T-helper 2 cell treated with Interferon-gamma antibody and Interleukin-4, amounts not matched to agents 5 μg/mL and 100 μg/mL, for 36 hours (primary cell): ENCODE results near the gene SYF2.
"Not testable (repeated sequence)": the region's sequence is repeated elsewhere in the genome, so short reads cannot be mapped to it uniquely, and the experiment has no call there.

Source experiments
- DNase-seq: peaks from one replicate; pipeline ENCODE4 v3.0.0; 2021; ENCODE audit warnings: low spot score
- H3K27ac Mint-ChIP-seq: one replicate; pipeline ENCODE4 v1.8.0; 2021; ENCODE audit warnings: mild to moderate bottlenecking, mixed read lengths
- H3K27me3 Mint-ChIP-seq: one replicate; pipeline ENCODE4 v1.8.0; 2021; ENCODE audit warnings: low read depth, mixed read lengths
- H3K36me3 Mint-ChIP-seq: one replicate; pipeline ENCODE4 v1.8.0; 2021; ENCODE audit warnings: low read depth, mixed read lengths
- H3K4me1 Mint-ChIP-seq: one replicate; pipeline ENCODE4 v1.8.0; 2021; ENCODE audit warnings: low read depth, mixed read lengths
- H3K4me3 Mint-ChIP-seq: one replicate; pipeline ENCODE4 v1.8.0; 2022; ENCODE audit warnings: mild to moderate bottlenecking, moderate library complexity, mixed read lengths
- H3K9me3 Mint-ChIP-seq: one replicate; pipeline ENCODE4 v1.8.0; 2021; ENCODE audit warnings: mixed read lengths

Gene SYF2

DNA sequence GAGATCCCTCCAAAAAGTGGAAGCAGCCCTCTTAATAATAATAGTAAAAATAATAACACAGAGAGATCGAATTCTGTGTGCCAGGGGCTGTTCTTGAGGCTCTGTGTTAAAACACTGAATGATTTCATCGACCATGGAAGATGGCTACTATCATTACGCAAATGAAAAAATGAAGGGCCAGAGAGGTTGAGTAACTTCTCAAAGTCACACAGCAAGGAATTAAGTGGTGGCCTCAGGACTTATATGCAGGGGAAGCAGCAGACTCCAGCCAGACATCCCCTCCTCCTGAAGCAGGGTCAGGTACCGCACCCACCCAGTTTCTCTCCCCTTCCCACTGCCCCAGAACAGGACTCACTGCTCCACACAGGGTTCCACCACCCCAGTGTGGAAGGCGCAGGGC is 40.1 kb downstream of the SYF2 start:
- no peak overlapping the region for H3K4me3 Mint-ChIP-seq
- H3K27ac Mint-ChIP-seq = no peak overlapping the region
- no peak for DNase-seq
- H3K36me3 Mint-ChIP-seq = no peaks in the 10 kb centered on the region
- no peaks in the 10 kb centered on the region for H3K27me3 Mint-ChIP-seq
- H3K4me1 Mint-ChIP-seq = no peaks in the 10 kb centered on the region
- no peaks in the 10 kb centered on the region for H3K9me3 Mint-ChIP-seq

DNA sequence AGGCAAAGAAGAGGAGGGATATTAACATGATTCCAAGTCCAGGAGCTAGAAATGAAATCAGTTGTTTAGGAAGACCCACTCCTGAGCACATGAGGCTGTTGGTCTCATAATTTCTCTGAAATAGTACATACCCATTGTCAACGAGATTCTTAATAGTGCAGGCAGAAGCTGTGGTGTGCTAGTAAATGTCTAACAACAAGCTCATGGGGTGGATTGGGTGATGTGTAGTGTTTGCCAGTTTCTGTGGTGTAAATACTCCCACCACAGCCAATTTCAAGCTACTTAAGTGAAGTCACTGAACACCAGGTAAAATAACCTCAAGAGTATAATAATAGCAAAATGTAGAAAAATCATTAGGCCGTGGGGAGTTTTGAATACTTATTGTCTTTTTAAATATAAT is 42.0 kb downstream of the SYF2 start:
- no peaks in the 10 kb centered on the region for H3K4me1 Mint-ChIP-seq
- no peaks in the 10 kb centered on the region for H3K27me3 Mint-ChIP-seq
- H3K27ac Mint-ChIP-seq = no peak overlapping the region
- no peaks in the 10 kb centered on the region for H3K36me3 Mint-ChIP-seq
- no peak for DNase-seq
- H3K4me3 Mint-ChIP-seq = no peak overlapping the region
- no peaks in the 10 kb centered on the region for H3K9me3 Mint-ChIP-seq

DNA sequence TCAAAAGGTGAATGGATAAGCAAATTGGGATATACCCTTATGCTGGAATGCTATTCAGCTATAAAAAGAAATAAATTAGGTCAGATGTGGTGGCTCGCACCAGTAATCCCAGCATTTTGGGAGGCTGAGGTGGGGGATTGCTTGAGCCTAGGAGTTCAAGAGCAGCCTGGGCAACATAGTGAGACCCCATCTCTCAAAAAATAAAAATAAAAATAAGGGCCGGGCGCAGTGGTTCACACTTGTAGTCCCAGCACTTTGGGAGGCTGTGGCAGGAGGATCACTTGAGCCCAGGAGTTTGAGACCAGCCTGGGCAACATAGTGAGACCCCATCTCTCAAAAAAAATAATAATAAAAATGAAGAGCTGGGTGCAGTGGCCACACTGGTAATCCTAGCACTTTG is 44.4 kb downstream of the SYF2 start:
- H3K9me3 Mint-ChIP-seq, H3K36me3 Mint-ChIP-seq, H3K27ac Mint-ChIP-seq: not testable (repeated sequence)

DNA sequence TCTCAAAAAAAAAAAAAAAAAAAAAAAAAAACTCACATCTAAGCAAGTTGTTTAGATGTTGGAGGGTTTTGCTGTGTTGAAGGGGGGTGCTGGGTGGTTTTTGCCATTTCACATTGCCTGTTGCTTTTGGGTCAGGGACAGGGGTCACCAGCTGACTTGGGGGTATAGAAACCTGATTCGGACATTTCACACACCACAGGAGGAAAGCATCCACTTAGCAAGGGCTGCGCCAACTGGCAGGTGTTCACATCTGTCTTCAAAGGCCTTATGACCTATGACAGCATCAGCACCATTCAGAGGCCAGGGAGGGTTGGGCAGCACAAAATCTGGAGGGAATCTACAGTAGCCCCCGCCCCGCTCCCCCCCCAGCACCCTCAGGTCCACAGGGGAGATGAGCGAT is 45.2 kb downstream of the SYF2 start:
- no peaks in the 10 kb centered on the region for H3K9me3 Mint-ChIP-seq

More for the DNA sequence above, 44.4 kb downstream of the SYF2 start:
- H3K4me3 Mint-ChIP-seq, H3K27me3 Mint-ChIP-seq, DNase-seq, H3K4me1 Mint-ChIP-seq: not testable (repeated sequence)

DNA sequence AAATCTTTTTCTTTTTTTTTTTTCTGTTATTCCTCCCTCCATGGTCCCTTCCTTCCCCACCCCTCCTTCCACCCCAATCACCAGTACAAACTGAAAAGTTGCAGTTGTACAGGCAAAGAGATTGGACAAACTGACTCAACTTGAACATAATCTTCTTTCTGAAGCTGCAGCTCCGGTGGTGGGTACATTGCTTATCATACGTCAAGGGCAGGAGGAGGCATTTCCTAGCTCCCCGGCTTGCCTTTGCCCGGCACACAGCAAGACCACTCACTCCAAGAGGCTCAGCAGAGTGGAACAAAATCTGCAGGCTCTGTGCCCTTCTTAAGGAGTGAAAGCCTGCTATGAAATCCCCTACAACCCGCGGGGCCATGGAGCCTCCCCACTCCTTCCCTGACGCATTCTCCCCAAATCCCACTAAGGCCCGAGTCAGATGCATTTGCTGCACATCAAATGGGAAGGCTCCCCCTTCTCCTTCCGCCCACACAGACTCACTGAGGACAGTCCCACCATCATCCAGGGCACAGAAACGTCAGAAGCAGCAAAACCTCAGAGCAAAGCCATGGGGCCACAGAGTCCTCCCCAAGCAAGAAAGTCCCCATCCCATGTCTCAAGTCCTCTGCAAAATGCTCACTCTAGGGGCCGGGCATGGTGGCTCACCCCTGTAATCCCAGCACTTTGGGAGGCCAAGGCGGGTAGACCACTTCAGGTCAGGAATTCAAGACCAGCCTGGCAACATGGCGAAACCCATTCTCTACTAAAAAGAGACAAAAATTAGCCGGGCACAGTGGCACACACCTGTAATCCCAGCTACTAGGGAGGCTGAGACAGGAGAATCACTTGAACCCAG is 45.9 kb downstream of the SYF2 start:
- H3K9me3 Mint-ChIP-seq = no peaks in the 10 kb centered on the region
- no peaks in the 10 kb centered on the region for H3K4me1 Mint-ChIP-seq
- H3K27me3 Mint-ChIP-seq = no peaks in the 10 kb centered on the region
- DNase-seq = no peak
- H3K36me3 Mint-ChIP-seq = no peaks in the 10 kb centered on the region
- H3K4me3 Mint-ChIP-seq = no peak overlapping the region
- no peak overlapping the region for H3K27ac Mint-ChIP-seq

More for the DNA sequence above, 45.2 kb downstream of the SYF2 start:
- H3K4me1 Mint-ChIP-seq = no peaks in the 10 kb centered on the region
- DNase-seq = no peak
- H3K36me3 Mint-ChIP-seq = no peaks in the 10 kb centered on the region
- H3K4me3 Mint-ChIP-seq = no peak overlapping the region
- no peak overlapping the region for H3K27ac Mint-ChIP-seq
- H3K27me3 Mint-ChIP-seq = no peaks in the 10 kb centered on the region

DNA sequence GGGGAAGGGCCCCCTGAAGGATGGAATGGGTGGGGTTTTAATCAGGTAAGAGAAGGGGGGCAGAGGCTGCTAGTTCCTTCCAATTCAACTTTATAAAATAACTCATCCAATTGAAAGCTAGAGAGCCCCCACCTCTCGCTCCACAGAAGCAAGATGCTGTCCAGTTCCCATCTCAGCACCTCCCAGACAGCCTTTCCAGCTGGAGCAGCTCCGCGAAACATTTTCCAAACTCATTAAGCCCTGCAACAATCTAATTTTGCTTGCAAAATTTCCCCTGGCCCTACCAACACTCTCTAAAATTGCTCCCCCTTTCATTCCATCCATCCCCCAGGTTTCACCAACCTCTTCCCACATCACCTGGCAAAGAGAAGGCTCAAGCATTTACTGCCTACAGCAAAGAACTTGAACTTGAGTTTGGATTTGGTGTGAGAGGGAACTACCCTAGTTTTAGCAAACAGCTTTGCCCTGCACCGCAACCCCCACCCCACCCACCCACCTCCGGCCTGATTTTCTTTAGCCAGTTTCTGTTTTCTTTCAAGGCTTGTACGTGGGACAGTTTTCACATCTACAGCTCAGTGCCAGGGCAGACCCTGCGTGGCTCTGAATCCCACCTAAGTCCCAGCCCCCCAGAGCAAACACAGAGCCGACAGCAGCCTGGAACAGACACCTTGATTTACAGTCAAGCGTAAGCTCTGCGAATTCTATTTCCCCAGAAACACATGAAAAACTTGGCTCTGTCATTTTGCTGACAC is 46.7 kb downstream of the SYF2 start:
- H3K4me3 Mint-ChIP-seq = no peak overlapping the region
- H3K36me3 Mint-ChIP-seq = no peaks in the 10 kb centered on the region
- no peaks in the 10 kb centered on the region for H3K4me1 Mint-ChIP-seq
- DNase-seq = no peak
- no peaks in the 10 kb centered on the region for H3K27me3 Mint-ChIP-seq
- no peak overlapping the region for H3K27ac Mint-ChIP-seq
- H3K9me3 Mint-ChIP-seq = no peaks in the 10 kb centered on the region

DNA sequence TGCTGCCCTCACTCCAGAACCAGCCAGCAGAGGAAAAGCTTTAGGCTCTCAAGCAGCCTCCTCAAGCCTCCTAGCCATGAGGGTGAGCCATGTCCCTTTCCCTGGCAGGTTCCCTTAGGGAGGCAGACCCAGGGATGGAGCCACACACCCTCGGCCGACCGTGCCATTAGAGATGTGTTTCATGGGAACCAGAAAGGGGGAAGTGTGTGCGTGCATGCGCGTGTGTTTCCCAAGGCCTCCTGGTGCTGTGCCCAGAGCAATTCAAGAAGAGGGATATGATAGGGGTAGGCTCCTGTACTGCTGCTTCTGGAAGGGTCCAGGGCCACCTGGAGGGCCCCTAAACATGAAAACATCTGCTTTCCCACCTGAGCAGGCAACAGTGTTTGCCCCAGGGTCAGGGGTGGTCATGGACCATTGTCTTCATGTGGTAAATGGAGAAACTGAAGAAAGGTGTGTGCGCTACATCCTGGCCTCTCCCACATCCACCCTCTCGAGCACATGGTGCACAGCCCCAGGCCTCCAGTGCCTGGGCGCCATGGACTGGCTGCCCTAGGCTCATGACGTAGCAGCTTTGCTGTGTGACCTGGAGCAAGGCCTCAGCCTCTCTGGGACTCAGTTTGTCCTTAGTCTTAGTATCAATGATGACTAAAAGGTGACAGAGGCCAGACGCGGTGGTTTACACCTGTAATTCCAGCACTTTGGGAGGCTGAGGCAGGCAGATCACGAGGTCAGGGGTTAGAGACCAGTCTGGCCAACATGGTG is 48.1 kb downstream of the SYF2 start:
- H3K36me3 Mint-ChIP-seq = no peaks in the 10 kb centered on the region
- H3K4me3 Mint-ChIP-seq = no peak overlapping the region
- no peaks in the 10 kb centered on the region for H3K4me1 Mint-ChIP-seq
- DNase-seq = no peak
- H3K27ac Mint-ChIP-seq = no peak overlapping the region
- H3K27me3 Mint-ChIP-seq = no peaks in the 10 kb centered on the region
- H3K9me3 Mint-ChIP-seq = no peaks in the 10 kb centered on the region

DNA sequence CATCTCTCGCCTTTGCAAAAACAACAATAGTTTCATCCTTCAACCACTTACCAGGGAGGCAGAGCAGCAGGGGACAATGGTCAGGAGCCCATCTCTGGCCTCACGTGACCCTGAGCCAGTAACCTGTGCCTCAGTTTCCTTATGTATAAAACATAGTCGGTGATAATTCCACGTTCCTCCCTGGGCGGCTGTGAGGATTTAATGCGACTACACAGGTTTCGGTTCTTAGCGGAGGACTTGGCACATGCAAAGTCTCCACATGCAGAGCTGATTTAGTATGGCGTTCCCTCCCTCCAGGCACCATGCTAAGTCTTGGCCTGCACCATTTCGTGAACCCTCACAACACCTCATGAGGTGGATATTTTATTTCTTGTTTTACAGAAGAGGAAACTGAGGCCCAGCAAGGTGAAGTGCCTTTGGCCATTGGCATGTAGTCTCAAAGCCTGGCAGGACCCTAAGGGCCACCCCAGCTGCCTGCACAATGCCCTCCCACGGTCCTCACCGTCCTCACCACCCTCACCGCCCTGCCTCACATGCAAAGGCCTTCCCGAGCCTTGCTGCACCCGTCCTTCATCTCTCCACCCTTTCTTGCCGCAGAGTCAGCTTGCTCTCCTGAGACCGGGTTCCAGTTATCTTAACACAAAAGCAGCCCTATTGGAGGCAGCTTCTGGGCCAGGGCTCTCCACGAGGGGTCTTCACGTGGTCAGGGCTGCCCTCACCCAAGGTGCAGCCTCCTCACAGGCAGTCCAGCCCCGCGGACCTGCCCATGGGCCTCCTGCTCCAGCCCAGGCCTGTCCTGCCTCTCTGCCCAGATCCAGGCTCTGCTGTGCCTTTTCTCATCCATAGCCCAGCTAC is 48.9 kb downstream of the SYF2 start:
- no peaks in the 10 kb centered on the region for H3K36me3 Mint-ChIP-seq
- H3K4me1 Mint-ChIP-seq = no peaks in the 10 kb centered on the region
- H3K27ac Mint-ChIP-seq = no peak overlapping the region
- no peaks in the 10 kb centered on the region for H3K27me3 Mint-ChIP-seq
- no peak for DNase-seq
- H3K4me3 Mint-ChIP-seq = no peak overlapping the region
- no peaks in the 10 kb centered on the region for H3K9me3 Mint-ChIP-seq

DNA sequence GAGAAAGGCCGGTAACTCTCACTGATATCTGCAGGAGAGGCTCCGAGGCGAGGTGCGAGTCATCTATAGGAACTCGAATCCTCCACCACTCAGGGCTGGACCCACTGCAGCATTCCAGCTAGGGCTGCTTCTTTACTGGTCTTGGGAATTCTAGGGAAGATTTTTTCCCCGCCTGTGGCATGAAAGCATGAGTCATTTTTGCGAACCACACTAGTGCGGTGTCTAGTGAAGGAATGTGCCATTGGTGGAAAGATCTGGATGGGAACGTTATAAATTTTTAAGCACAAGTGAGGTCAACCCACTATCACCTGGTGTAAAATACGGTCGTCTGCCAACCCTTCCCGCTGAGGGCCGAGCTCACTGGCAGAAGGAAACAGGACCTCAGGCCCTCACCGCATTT is 49.7 kb downstream of the SYF2 start:
- no peaks in the 10 kb centered on the region for H3K9me3 Mint-ChIP-seq
- no peaks in the 10 kb centered on the region for H3K27me3 Mint-ChIP-seq
- H3K27ac Mint-ChIP-seq = no peak overlapping the region
- no peak for DNase-seq
- H3K4me3 Mint-ChIP-seq = no peak overlapping the region
- H3K36me3 Mint-ChIP-seq = no peaks in the 10 kb centered on the region
- H3K4me1 Mint-ChIP-seq = no peaks in the 10 kb centered on the region

DNA sequence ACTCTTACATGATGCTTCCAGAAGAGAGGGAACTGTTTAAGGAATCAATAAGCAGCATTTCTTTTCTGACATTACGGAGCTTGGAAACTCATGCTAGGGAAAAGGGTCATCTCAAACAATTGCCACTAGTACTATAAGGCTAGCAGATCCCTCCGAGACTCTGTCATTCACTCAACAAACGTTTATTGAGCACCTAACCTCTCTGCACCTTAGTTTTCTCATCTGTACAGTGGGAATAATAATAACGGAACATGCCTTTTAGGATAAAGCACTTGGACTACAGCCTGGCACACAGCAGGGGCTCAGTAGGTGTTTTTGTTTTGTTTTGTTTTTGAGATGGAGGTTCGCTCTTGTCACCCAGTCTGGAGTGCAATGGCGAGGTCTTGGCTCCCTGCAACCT is 51.3 kb downstream of the SYF2 start:
- no peak for DNase-seq
- H3K4me3 Mint-ChIP-seq = no peak overlapping the region
- H3K9me3 Mint-ChIP-seq = peaks cover 3% of the 10 kb centered on the region
- no peaks in the 10 kb centered on the region for H3K4me1 Mint-ChIP-seq
- no peak overlapping the region for H3K27ac Mint-ChIP-seq
- no peaks in the 10 kb centered on the region for H3K36me3 Mint-ChIP-seq
- H3K27me3 Mint-ChIP-seq = no peaks in the 10 kb centered on the region

DNA sequence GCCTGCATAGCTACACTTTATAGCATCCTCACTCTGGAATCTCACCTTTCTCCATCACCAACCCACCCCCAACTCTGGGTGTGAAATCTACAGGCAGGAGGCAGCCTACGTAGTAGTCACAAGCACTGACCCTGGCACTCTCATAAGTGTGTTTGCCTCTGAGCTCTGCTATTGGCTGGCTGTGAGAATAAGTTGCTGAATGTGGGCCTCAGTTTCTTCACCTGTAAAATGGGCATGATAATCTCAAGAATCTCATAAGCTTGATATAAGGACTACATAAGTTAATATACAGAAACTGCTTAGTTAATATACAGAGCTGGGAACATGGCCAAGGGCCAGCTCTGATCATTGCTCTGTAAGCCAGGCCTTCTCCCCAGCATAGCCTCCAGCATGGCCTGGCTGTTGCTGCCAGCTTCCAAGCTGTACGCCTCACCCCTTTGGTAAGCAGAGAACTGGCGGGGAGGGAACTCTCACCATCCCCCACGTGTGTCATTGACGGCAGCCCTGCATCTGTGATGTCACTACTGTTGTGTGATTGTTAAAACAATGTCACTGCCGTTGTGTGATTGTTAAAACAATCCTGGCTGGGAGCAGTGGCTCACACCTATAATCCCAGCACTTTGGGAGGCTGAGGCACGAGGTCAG is 53.3 kb downstream of the SYF2 start:
- Mint-ChIP-seq H3K4me1 (no peaks in the 10 kb centered on the region), H3K4me3 (no peak overlapping the region), H3K27ac (no peak overlapping the region), H3K27me3 (no peaks in the 10 kb centered on the region), H3K36me3 (no peaks in the 10 kb centered on the region), H3K9me3 (peaks cover 3% of the 10 kb centered on the region)
- no peak for DNase-seq

DNA sequence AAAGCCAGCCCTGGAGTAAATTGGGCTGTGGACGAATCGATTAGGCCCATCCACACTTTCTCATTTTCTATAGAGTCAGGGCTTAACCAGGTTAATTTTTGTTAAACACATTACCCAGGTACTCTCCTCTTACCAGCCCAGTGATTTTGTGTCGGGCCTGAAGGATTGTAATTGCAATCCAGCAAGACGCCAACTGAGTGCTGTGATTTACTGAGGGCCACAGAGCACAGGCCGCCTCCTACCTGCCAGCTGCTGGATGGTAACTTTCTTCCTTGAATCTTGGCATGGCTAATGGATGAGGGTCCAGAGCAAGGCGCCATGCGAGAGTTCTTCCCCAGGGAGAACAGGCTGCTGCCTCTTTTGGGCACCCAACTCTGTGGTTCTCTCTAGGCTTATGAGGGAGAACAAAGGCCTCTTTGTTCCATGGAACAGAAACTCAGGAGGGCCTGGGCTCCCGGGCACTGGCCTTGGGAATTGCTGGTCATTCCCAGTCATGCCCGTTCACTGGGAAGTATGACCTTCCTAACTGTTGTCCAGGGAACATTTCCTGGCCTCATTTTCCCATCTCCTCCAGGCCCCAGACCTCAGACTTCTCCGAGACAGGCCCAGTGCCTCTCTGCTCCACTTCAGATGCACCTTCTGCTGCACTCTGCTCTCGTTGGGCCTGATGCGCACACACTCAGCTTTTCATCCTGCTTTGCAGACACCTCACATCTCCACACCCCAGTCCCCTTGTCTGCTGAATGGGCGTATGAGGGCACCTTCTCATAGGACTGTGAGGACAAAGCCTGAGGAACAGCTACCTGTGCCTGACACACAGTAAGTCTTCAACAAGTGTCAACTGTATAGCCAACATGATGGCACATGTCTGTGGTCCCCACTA is 57.3 kb downstream of the SYF2 start:
- H3K36me3 Mint-ChIP-seq = no peaks in the 10 kb centered on the region
- H3K4me3 Mint-ChIP-seq = no peak overlapping the region
- H3K4me1 Mint-ChIP-seq = no peaks in the 10 kb centered on the region
- no peak for DNase-seq
- peaks cover 3% of the 10 kb centered on the region for H3K9me3 Mint-ChIP-seq
- H3K27ac Mint-ChIP-seq = no peak overlapping the region
- no peaks in the 10 kb centered on the region for H3K27me3 Mint-ChIP-seq
